ACC112 (cell line): ENCODE data around the gene PLEKHA5.
"Not testable (repeated sequence)": the region's sequence is repeated elsewhere in the genome, so short reads cannot be mapped to it uniquely, and the experiment has no call there.

Source experiments
- H2AFZ ChIP-seq: fragments of 200-600 bp; sonication (generic); one replicate; pipeline ENCODE4 v1.6.0; 2017; ENCODE audit warnings: antibody characterized with exemption, low read length; ENCODE audit not compliant: unreplicated experiment
- H3K27ac ChIP-seq: fragments of 200-600 bp; sonication (generic); 2 replicates; pipeline ENCODE4 v1.5.1; 2014; ENCODE audit warnings: low read depth, mild to moderate bottlenecking, antibody characterized with exemption, low read length, moderate library complexity
- H3K27me3 ChIP-seq: fragments of 200-600 bp; sonication (generic); 2 replicates; pipeline ENCODE4 v1.6.1; 2014; ENCODE audit warnings: mild to moderate bottlenecking, antibody characterized with exemption, low read length, moderate library complexity, mixed read lengths; ENCODE audit not compliant: insufficient read depth
- H3K36me3 ChIP-seq: fragments of 200-600 bp; sonication (generic); 2 replicates; pipeline ENCODE4 v1.6.1; 2016; ENCODE audit warnings: mild to moderate bottlenecking, antibody characterized with exemption, low read length, moderate library complexity, mixed read lengths; ENCODE audit not compliant: insufficient read depth
- H3K4me1 ChIP-seq: fragments of 200-600 bp; sonication (generic); one replicate; pipeline ENCODE4 v1.6.1; 2016; ENCODE audit warnings: low read length, mixed read lengths; ENCODE audit not compliant: insufficient read depth, unreplicated experiment, control insufficient read depth
- H3K4me3 ChIP-seq: fragments of 200-600 bp; sonication (generic); 2 replicates; pipeline ENCODE4 v1.5.1; 2014; ENCODE audit warnings: mild to moderate bottlenecking, low read depth, low read length
- H3K79me2 ChIP-seq: fragments of 200-600 bp; sonication (generic); one replicate; pipeline ENCODE4 v1.6.0; 2016; ENCODE audit warnings: low read length; ENCODE audit not compliant: control insufficient read depth, unreplicated experiment, insufficient read depth

Gene PLEKHA5

GRCh38 chr12:19397534-19397933 is 268.0 kb downstream of the PLEKHA5 start:
- H2AFZ ChIP-seq = no peak overlapping the region
- no peaks in the 10 kb centered on the region for H3K27me3 ChIP-seq
- H3K79me2 ChIP-seq = no peaks in the 10 kb centered on the region
- H3K36me3 ChIP-seq = no peaks in the 10 kb centered on the region
- no peak overlapping the region for H3K4me3 ChIP-seq
- H3K4me1 ChIP-seq = no peaks in the 10 kb centered on the region
- H3K27ac ChIP-seq = no peak overlapping the region

DNA sequence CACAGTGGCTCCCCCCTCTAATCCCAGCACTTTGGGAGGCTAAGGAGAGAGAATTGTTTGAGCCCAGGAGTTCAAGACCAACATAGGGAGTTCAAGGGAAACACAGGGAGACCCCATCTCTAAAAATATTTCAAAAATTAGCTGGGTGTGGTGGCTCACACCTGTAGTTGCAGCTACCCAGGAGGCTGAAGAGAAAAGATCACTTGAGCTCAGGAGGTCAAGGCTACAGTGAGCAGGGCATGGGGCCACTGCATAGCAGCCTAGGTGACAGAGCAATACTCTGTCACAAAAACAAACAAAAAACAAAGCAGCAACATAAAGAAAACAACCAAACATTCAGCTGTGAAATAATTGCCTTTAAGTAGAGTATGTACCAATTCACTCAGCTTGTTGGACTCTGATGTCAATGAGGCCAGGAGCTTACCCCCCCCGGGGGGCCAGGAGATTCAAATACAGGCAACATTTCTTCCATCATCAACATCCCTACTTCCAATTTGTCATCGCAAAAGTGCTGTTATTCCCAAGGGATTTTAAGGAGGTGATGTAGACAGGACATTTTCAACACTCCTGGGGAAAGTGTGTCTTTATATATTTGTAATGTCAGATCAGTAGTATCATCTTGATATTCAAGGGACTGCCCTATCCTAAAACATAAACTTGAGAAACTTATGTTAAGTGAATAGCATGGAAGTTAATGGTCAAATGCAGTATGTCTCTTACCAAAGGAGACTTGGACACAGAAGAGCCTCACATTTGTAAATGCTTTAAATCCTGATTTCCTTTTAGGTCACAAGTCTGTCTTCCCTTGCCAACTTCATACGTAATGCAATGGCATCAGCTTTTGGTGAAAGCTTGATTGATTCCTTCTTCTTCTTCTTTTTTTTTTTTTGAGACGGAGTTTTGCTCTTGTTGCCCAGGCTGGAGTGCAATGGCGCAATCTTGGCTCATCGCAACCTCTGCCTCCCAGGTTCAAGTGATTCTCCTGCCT is 269.1 kb downstream of the PLEKHA5 start:
- H3K27ac ChIP-seq = no peak overlapping the region
- H3K4me3 ChIP-seq = no peak overlapping the region
- no peak overlapping the region for H2AFZ ChIP-seq
- no peaks in the 10 kb centered on the region for H3K27me3 ChIP-seq
- no peaks in the 10 kb centered on the region for H3K4me1 ChIP-seq
- no peaks in the 10 kb centered on the region for H3K36me3 ChIP-seq
- no peaks in the 10 kb centered on the region for H3K79me2 ChIP-seq

DNA sequence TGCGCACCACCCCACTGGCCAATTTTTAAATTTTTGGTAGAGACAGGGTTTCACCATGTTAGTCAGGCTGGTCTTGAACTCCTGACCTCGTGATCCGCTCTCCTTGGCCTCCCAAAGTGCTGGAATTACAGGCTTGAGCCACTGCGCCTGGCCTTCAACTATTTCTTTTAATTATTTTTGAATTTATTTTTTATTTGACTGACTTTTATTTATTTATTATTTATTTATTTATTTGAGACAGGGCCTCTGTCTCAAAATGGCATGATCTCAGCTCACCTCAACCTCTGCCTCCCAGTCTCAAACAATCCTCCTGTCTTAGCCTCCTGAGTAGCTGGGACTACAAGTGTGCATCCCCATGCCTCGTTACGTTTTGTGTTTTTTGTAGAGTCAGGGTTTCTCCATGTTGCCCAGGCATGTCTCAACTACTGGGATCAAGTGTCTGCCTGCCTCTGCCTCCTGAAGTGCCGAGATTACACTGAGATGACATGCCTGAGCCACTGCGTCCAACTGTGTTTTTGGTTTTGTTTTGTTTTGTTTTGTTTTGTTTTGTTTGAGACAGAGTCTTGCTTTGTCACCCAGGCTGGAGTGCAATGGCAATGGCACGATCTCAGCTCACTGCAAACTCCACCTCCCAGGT is 271.2 kb downstream of the PLEKHA5 start:
- not testable (repeated sequence) for H3K79me2 ChIP-seq, H3K36me3 ChIP-seq, H3K4me1 ChIP-seq, H2AFZ ChIP-seq, H3K27me3 ChIP-seq, H3K27ac ChIP-seq, H3K4me3 ChIP-seq

DNA sequence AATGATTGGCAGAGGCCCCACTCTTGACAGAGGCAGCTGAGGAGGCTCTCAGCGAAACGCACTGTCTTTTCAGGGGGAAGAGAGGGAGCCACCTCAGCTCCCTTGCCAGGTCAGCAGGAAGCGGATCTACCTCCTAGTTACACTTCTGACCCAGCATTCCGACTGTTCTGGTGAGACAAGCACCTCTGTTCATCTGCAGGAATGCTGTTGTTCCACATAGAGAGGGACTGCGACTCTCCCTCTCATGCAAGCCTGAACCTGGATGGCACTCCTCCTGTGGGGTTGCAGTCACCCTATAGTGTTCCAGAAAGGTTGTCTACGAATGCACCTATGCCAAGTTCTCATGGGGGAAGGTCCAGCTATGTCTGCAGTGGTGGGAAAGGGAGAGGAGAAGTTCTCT is 272.7 kb downstream of the PLEKHA5 start:
- Histone ChIP-seq H3K36me3 (no peaks in the 10 kb centered on the region), H3K79me2 (no peaks in the 10 kb centered on the region), H3K4me3 (no peak overlapping the region), H3K27me3 (no peaks in the 10 kb centered on the region), H3K27ac (no peak overlapping the region), H2AFZ (no peak overlapping the region), H3K4me1 (no peaks in the 10 kb centered on the region)

- no peak overlapping the region for H3K27ac ChIP-seq
- no peaks in the 10 kb centered on the region for H3K4me1 ChIP-seq
- no peaks in the 10 kb centered on the region for H3K79me2 ChIP-seq
- no peak overlapping the region for H3K4me3 ChIP-seq
- no peaks in the 10 kb centered on the region for H3K36me3 ChIP-seq
- H3K27me3 ChIP-seq = no peaks in the 10 kb centered on the region
- H2AFZ ChIP-seq = no peak overlapping the region
Observed at GRCh38 chr12:19402743-19403431, 273.4 kb downstream of the PLEKHA5 start.

- H2AFZ ChIP-seq = no peak overlapping the region
- H3K27me3 ChIP-seq = no peaks in the 10 kb centered on the region
- no peaks in the 10 kb centered on the region for H3K79me2 ChIP-seq
- no peaks in the 10 kb centered on the region for H3K36me3 ChIP-seq
- H3K4me3 ChIP-seq = no peak overlapping the region
- H3K27ac ChIP-seq = no peak overlapping the region
- no peaks in the 10 kb centered on the region for H3K4me1 ChIP-seq
Observed at GRCh38 chr12:19404242-19404880, 274.8 kb downstream of the PLEKHA5 start.

GRCh38 chr12:19409376-19409775 is 279.8 kb downstream of the PLEKHA5 start:
- Histone ChIP-seq H3K27me3 (no peaks in the 10 kb centered on the region), H2AFZ (peak overlapping the region; percentile 30), H3K4me3 (no peak overlapping the region), H3K79me2 (no peaks in the 10 kb centered on the region), H3K27ac (no peak overlapping the region), H3K36me3 (no peaks in the 10 kb centered on the region), H3K4me1 (no peaks in the 10 kb centered on the region)

- Histone ChIP-seq H3K36me3 (no peaks in the 10 kb centered on the region), H3K79me2 (no peaks in the 10 kb centered on the region), H3K4me1 (no peaks in the 10 kb centered on the region), H3K4me3 (no peak overlapping the region), H2AFZ (peak overlapping the region; percentile 25), H3K27ac (no peak overlapping the region), H3K27me3 (no peaks in the 10 kb centered on the region)
Observed at GRCh38 chr12:19410211-19410610, 280.7 kb downstream of the PLEKHA5 start.

GRCh38 chr12:19410629-19411185 is 281.2 kb downstream of the PLEKHA5 start:
- Histone ChIP-seq H3K27me3 (no peaks in the 10 kb centered on the region), H3K79me2 (no peaks in the 10 kb centered on the region), H2AFZ (no peak overlapping the region), H3K36me3 (no peaks in the 10 kb centered on the region), H3K4me1 (no peaks in the 10 kb centered on the region), H3K4me3 (no peak overlapping the region), H3K27ac (no peak overlapping the region)
